AG10803 (cell line): Measurements from ENCODE around the gene ZNF845.

ENCODE experiments used
- DNase-seq: peaks from one replicate; pipeline ENCODE4 v3.0.0; 2010; ENCODE audit warnings: low read depth
- H3K4me3 ChIP-seq: 2 replicates; pipeline ENCODE4 v1.5.1; 2011; ENCODE audit warnings: mild to moderate bottlenecking, low read length, control low read depth
- CTCF ChIP-seq: conservative IDR thresholded peaks from 2 replicates; pipeline ENCODE4 v1.5.1; 2011; ENCODE audit warnings: mild to moderate bottlenecking, low read length, control low read depth, inconsistent platforms

ZNF845 gene

GRCh38 chr19:53365134-53365898 is 31.8 kb downstream of the ZNF845 start, which contains the start of gene ZNF525:
TSS of gene ZNF525 (plus strand) at chr19:53365705. CDS start at chr19:53372282, 6,577 bp downstream.
- DNase-seq, result peak; percentile 58
- peak within 1 kb of the TSS; percentile 75 for H3K4me3 ChIP-seq
- TF ChIP-seq CTCF, result no peak; the same call in 1 of the 2 replicates

GRCh38 chr19:53365899-53366493 is 32.4 kb downstream of the ZNF845 start:
- peak overlapping the region; percentile 75 for H3K4me3 ChIP-seq
- no peak for TF ChIP-seq CTCF
- DNase-seq, result peak; percentile 15

- no peak for DNase-seq
- no peak overlapping the region for H3K4me3 ChIP-seq
- no peak for TF ChIP-seq CTCF
These were observed 38.6 kb downstream of the ZNF845 start for GRCh38 chr19:53372196-53372595.

GRCh38 chr19:53374288-53374687 is 40.7 kb downstream of the ZNF845 start:
- no peak for DNase-seq
- TF ChIP-seq CTCF, result no peak
- no peak overlapping the region for H3K4me3 ChIP-seq

- H3K4me3 ChIP-seq, result no peak overlapping the region
- no peak for DNase-seq
- TF ChIP-seq CTCF, result no peak
These were observed 41.2 kb downstream of the ZNF845 start for GRCh38 chr19:53374743-53375142.

- H3K4me3 ChIP-seq, result no peak overlapping the region
- no peak for TF ChIP-seq CTCF
- no peak for DNase-seq
These were observed 47.8 kb downstream of the ZNF845 start for GRCh38 chr19:53381376-53381775.

- TF ChIP-seq CTCF, result no peak
- H3K4me3 ChIP-seq, result no peak overlapping the region
- no peak for DNase-seq
These were observed 54.6 kb downstream of the ZNF845 start for GRCh38 chr19:53388168-53388567.
